GM12872 (cell line): ENCODE measurements around the gene NKG7.
A peak's percentile ranks its signal among the peaks of the same experiment; 100 is the strongest.

Experiments used
- TF ChIP-seq, protein P1 (sequence below): IDR thresholded peaks from 3 replicates; pipeline ENCODE4 v1.5.1; 2011; ENCODE audit warnings: low read depth, mild to moderate bottlenecking, low read length, moderate library complexity; ENCODE audit not compliant: insufficient read depth

Gene NKG7

DNA sequence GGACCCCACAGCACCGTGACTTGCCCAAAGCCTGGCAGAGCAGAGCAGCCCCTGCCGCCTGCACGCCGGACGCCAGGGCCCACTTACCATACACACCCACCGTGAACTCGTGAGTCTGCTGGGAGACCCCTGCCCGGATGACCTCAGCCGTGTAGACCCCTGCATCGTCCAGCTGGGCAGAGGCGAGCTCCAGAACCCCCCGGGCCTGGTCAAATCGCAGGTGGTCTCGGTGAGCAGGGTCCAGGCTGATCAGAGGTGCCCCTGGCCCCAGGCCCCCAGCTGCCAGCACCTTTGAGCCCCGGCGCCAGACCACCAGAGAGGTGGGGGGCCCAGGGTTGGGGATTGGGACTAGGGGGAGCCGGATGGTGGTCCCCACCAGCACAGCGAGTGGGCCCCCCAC lies 31.4 kb downstream of the NKG7 start:
- TF ChIP-seq, protein P1, sequence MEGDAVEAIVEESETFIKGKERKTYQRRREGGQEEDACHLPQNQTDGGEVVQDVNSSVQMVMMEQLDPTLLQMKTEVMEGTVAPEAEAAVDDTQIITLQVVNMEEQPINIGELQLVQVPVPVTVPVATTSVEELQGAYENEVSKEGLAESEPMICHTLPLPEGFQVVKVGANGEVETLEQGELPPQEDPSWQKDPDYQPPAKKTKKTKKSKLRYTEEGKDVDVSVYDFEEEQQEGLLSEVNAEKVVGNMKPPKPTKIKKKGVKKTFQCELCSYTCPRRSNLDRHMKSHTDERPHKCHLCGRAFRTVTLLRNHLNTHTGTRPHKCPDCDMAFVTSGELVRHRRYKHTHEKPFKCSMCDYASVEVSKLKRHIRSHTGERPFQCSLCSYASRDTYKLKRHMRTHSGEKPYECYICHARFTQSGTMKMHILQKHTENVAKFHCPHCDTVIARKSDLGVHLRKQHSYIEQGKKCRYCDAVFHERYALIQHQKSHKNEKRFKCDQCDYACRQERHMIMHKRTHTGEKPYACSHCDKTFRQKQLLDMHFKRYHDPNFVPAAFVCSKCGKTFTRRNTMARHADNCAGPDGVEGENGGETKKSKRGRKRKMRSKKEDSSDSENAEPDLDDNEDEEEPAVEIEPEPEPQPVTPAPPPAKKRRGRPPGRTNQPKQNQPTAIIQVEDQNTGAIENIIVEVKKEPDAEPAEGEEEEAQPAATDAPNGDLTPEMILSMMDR = no peak

DNA sequence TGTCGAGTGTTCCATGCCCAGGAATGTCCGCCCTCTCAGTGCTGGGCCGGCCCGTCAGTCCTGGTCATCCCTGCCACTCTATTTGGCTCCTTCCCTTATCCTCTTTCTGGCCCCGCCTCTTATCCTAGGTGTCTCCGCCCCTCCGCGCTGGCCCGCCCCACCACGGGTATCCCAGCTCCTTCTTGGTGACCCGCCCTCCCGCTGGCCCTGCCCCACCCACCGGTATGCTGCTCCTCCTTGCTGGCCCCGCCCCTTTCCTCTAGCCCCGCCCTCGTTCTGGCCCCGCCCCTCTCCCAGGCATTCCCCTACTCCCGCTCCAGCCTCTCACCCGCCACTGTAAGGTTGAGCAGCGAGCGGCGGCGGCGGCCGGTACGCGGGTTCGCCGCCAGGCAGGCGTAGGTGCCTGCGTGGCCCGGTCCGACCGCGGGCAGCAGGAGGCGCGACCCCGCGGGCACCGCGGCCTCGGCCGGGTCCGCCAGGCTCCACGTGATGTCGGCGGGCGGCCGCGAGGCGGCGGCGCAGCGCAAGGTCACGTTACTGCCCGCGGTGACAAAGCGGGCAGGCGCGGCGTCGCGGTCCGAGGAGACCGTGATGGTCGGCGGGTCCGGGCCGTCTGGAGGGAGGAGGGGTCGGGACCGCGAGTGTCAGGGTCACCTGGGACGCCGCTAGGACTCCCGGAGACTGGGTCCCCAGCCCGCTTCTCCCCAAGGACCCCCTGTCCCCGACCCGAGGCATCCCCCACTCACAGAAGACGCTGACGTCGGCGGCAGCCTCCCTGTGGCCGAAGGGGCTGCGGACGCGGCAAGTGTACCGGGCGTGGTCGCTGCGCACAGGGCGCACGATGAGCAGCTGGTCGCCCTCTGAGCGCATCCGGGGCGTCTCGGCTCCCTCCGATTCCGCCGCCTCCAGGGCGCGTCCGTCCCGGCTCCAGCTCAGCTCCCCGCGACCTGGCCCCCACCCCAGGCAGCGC lies 32.5 kb downstream of the NKG7 start:
- TF ChIP-seq, protein P1 = peak; percentile 28; the same call in 1 of the 3 replicates

DNA sequence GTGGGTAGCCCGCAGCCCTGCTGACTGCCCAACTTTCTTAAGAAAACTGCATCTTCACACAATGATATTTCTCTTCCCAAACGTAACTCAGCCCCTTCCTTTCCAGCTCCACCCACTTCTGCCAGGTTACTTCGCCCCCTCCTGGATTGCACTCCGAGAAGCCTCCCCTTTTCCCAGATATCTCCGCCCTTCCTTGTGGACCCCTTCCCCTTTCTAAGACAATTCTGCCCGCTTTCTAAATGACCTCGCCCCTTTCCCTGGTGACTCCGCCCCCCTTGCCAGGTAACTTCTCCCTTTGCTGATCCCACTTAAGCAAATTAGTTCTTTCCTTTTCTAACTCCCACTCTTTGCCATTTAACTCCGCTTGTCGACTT lies 33.2 kb downstream of the NKG7 start:
- TF ChIP-seq, protein P1 = no peak

DNA sequence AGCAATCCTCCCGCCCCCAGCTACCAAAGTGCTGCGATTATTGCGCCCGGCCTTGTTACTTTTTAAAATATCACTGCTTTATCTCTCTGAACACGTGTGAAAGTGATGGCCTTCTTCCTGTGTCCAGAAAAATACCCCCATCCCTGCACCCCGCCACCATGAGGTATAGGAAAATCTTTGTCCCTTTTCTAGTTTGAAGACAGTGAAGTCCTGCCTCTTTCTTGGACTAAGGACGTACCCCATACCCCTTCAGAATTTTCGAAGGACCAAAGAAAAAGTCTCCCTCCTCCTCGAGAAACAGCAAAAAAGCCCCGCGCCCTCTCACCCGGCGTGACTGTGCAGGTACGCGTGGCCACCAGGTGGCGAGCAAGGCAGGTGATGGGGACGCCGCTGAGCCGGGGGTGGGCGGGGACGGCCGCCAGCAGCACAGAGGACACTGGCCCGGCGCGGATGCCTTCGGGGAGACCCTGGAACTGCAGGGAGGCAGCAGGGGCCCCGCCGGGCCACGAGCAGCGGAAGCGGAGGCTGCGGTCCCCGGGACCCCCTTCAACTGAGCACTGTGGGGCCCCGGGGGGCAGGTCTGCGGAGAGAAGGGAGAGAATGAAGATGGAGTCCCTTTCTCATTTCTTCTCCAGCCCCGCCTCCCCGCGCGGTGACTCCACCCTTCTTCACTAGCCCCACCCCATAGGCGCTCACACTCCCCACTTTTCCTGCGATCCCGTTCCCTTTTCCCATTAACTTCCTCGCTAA lies 33.7 kb downstream of the NKG7 start:
- TF ChIP-seq, protein P1 = peak; percentile 82

DNA sequence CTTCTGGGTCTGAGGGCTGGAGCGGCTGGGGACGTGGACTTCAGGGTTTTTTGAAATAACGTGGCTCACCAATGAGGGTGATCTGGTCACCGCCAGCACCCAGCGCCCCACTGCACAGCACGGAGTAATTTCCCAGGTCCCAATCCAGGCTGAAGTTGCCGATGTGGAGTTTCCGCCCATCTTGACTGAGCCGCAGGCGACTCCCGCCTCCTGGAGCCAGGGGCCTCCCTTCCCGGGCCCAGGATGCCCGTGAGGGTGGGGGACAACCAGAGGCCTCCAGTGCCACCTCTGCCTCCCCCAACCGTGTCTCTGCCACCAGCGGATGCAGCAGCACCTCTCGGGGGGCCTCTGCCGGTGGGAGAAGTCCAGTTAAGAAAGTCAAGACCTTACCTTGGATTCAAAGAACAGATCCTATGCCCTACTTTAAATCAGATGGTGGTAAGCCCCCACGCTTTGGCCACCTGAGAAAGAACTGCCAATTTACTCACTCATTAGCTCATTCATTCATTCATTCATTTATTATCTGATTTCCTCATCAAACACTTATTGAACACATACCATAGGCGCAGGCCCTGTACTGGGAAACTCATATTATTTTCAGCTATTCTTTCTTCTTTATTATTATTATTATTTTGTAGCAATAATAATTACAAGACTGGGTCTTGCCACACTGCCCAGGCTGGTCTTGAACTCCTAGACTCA lies 34.4 kb downstream of the NKG7 start:
- TF ChIP-seq, protein P1 = no peak

DNA sequence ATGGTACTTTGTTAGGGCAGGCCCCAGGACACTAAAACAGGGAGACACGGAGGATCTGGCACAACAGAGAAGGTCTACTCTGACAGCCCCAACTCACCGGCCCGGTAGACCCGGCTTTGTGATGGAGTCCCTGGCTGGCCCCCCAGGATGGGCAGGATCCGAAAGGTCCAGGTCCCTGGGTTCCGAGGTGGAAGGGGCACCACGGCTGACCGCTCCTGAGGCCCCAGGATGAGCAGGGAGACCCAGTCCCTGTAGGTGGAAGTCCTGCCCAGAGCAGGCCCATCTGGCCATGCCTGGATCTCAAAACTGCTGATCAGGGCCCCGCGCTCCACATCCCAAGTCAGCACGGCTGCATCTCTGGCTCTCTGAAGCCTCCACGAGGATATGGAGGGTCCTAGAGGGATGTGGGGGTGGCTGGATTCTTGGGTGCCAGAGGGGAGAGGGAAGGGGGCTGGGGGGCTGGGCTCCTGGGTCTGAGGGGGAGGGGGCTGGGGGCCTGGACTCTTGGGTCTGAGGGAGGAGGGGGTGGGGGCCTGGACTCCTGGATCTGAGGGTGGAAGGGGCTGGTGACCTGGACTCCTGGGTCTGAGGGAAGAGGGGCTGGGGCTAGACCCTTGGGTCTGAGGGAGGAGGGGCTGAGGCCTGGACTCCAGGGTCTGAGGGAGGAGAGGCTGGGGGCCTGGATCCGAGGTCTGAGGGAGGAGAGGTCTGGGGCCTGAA lies 35.2 kb downstream of the NKG7 start:
- TF ChIP-seq, protein P1 = no peak
